Measurements from ENCODE around the gene DOK7.

DOK7 gene

DNA sequence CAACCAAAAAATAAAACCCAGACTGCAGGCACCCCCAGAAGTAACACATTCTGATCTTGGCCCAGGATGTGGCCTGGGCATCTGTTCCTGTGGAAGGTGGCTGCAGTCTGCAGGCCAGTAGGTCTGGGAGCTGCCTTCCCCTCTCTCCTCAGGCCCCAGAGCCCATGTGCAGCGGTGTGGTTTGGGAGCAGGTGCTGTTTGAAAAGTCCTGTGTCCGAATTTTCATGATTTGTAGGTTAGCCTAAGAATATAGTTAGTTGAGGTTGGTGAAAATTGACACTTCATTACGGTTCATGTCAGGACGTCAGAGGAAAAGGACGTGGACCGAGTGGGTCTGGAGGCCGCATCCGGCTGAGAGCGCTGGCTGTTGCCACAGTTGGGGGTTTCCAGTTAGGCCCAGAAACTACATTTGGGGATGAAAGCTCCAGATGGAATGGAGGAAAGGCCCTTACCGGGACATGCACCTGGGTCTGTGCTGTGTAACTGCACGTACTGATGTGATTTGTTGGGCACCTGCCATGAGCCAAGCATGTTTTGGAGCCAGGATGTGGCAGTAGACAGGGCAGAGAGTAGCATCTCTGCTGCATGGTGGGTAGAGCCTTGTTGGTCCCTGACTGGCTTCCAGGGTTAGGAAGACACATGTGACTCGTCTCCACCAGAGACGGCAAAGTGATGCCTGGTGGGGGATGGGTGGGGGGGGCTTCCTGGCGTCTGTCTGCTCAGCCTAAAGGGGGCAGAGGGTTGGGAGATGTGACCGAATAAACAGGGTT lies 43.1 kb upstream of the DOK7 start:
- no peak for ATAC-seq
- no peak for TF ChIP-seq ZFP30 (CRISPR knock-in tag; IDR thresholded peaks at IDR 0.05)
- TF ChIP-seq, protein P1, sequence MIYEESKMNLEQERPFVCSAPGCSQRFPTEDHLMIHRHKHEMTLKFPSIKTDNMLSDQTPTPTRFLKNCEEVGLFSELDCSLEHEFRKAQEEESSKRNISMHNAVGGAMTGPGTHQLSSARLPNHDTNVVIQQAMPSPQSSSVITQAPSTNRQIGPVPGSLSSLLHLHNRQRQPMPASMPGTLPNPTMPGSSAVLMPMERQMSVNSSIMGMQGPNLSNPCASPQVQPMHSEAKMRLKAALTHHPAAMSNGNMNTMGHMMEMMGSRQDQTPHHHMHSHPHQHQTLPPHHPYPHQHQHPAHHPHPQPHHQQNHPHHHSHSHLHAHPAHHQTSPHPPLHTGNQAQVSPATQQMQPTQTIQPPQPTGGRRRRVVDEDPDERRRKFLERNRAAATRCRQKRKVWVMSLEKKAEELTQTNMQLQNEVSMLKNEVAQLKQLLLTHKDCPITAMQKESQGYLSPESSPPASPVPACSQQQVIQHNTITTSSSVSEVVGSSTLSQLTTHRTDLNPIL (CRISPR knock-in tag; IDR thresholded peaks at IDR 0.05; ENCODE audit: low read depth) = no peak
- no peak for TF ChIP-seq PPARA (CRISPR knock-in tag; IDR thresholded peaks at IDR 0.05; ENCODE audit: borderline replicate concordance)

DNA sequence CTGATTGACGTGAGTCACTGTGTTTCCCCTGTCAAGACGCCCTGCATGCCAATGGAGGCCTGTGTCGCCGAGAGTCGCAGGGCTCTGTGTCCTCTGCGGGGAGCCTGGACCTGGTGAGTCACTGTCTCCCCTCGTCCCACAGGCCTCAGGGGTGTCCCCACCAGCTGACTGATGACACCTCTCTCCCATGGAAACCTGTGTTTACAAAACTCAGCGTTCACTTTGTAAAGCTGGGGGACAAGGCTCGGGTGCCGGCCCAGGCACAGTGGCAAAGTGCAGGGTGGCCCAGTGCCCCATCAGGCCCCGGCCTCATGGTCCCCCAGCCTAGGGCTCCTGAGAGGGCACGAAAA lies 42.5 kb upstream of the DOK7 start:
- TF ChIP-seq ARNTL (CRISPR knock-in tag; IDR thresholded peaks at IDR 0.05; ENCODE audit: borderline replicate concordance, low read depth) (no peak), CSRNP3 (CRISPR knock-in tag; IDR thresholded peaks at IDR 0.05) (no peak), TCF4 (CRISPR knock-in tag; IDR thresholded peaks at IDR 0.05; ENCODE audit: borderline replicate concordance) (no peak), OSR1 (CRISPR knock-in tag; IDR thresholded peaks at IDR 0.05) (no peak), ZC3H10 (CRISPR knock-in tag; IDR thresholded peaks at IDR 0.05) (no peak), SNAI2 (CRISPR knock-in tag; IDR thresholded peaks at IDR 0.05) (no peak), PPARA (CRISPR knock-in tag; IDR thresholded peaks at IDR 0.05; ENCODE audit: borderline replicate concordance) (no peak), TOX (CRISPR knock-in tag; IDR thresholded peaks at IDR 0.05; ENCODE audit: borderline replicate concordance) (no peak), ZFP30 (CRISPR knock-in tag; IDR thresholded peaks at IDR 0.05) (no peak), ZNF70 (CRISPR knock-in tag; IDR thresholded peaks at IDR 0.05) (no peak)
- TF ChIP-seq, protein P2, sequence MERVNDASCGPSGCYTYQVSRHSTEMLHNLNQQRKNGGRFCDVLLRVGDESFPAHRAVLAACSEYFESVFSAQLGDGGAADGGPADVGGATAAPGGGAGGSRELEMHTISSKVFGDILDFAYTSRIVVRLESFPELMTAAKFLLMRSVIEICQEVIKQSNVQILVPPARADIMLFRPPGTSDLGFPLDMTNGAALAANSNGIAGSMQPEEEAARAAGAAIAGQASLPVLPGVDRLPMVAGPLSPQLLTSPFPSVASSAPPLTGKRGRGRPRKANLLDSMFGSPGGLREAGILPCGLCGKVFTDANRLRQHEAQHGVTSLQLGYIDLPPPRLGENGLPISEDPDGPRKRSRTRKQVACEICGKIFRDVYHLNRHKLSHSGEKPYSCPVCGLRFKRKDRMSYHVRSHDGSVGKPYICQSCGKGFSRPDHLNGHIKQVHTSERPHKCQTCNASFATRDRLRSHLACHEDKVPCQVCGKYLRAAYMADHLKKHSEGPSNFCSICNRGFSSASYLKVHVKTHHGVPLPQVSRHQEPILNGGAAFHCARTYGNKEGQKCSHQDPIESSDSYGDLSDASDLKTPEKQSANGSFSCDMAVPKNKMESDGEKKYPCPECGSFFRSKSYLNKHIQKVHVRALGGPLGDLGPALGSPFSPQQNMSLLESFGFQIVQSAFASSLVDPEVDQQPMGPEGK (CRISPR knock-in tag; IDR thresholded peaks at IDR 0.05; ENCODE audit: borderline replicate concordance) = no peak
- no peak for ATAC-seq

GRCh38 chr4:3420956-3421355 lies 42.1 kb upstream of the DOK7 start:
- no peak for ATAC-seq
- TF ChIP-seq, protein P3, sequence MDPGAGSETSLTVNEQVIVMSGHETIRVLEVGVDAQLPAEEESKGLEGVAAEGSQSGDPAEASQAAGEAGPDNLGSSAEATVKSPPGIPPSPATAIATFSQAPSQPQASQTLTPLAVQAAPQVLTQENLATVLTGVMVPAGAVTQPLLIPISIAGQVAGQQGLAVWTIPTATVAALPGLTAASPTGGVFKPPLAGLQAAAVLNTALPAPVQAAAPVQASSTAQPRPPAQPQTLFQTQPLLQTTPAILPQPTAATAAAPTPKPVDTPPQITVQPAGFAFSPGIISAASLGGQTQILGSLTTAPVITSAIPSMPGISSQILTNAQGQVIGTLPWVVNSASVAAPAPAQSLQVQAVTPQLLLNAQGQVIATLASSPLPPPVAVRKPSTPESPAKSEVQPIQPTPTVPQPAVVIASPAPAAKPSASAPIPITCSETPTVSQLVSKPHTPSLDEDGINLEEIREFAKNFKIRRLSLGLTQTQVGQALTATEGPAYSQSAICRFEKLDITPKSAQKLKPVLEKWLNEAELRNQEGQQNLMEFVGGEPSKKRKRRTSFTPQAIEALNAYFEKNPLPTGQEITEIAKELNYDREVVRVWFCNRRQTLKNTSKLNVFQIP (CRISPR knock-in tag; IDR thresholded peaks at IDR 0.05; ENCODE audit: borderline replicate concordance, low read depth) = no peak
- TF ChIP-seq ZC3H10 (CRISPR knock-in tag; IDR thresholded peaks at IDR 0.05) (no peak), RARB (CRISPR knock-in tag; IDR thresholded peaks at IDR 0.05) (no peak), OSR1 (CRISPR knock-in tag; IDR thresholded peaks at IDR 0.05) (no peak), ZNF70 (CRISPR knock-in tag; IDR thresholded peaks at IDR 0.05) (no peak), SNAI2 (CRISPR knock-in tag; IDR thresholded peaks at IDR 0.05) (no peak)

DNA sequence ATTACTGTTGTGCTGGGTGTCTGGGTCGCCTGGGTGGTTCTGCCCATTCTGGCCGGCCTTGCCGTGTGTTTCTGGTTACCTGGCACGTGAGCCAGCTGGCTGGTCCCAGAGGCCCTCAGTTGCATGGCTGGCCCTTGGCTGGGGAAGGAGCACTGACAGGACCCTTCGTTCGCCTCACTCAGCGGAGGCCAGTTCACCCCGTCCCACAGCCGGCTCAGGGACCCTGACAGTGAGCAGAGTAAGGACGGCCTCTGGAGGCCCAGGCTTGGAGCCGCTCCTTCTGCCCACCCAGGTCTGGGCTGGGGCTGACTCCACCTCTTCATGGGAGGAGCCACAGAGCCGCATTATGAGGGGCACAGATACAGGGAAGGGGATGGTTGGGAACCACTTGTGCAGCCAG lies 41.6 kb upstream of the DOK7 start:
- ATAC-seq = no peak
- TF ChIP-seq OSR1 (CRISPR knock-in tag; IDR thresholded peaks at IDR 0.05) (no peak), ESRRG (CRISPR knock-in tag; IDR thresholded peaks at IDR 0.05) (no peak), ISL1 (CRISPR knock-in tag; IDR thresholded peaks at IDR 0.05) (no peak)

- no peak for ATAC-seq
- TF ChIP-seq TOX (CRISPR knock-in tag; IDR thresholded peaks at IDR 0.05; ENCODE audit: borderline replicate concordance) = no peak
- no peak for TF ChIP-seq RARB (CRISPR knock-in tag; IDR thresholded peaks at IDR 0.05)
- no peak for TF ChIP-seq ZNF8 (CRISPR knock-in tag; IDR thresholded peaks at IDR 0.05)
- no peak for TF ChIP-seq PPARA (CRISPR knock-in tag; IDR thresholded peaks at IDR 0.05; ENCODE audit: borderline replicate concordance)
- TF ChIP-seq ARNTL (CRISPR knock-in tag; IDR thresholded peaks at IDR 0.05; ENCODE audit: borderline replicate concordance, low read depth) = no peak
- no peak for TF ChIP-seq ZNF565 (CRISPR knock-in tag; conservative IDR thresholded peaks at IDR 0.05; ENCODE audit: low read depth)
Measured at GRCh38 chr4:3422241-3422801, 40.8 kb upstream of the DOK7 start.
